Parathyroid adenoma (tissue), 2 donors: ENCODE data around the gene DHRSX.
"Not testable (repeated sequence)": the region's sequence is repeated elsewhere in the genome, so short reads cannot be mapped to it uniquely, and the experiment has no call there.

Source experiments
- H2AFZ ChIP-seq: fragments of 300-600 bp; sonication (generic); one replicate; pipeline ENCODE4 v1.7.0; 2017; ENCODE audit warnings: antibody characterized with exemption, mild to moderate bottlenecking
- H3K27ac ChIP-seq: fragments of 300-600 bp; sonication (generic); one replicate; pipeline ENCODE4 v1.7.0; 2017
- H3K27me3 ChIP-seq: fragments of 300-600 bp; sonication (generic); one replicate; pipeline ENCODE4 v1.7.0; 2017; ENCODE audit warnings: low read length; ENCODE audit not compliant: control insufficient read depth, insufficient read depth
- H3K36me3 ChIP-seq: fragments of 300-600 bp; sonication (generic); one replicate; pipeline ENCODE4 v1.7.0; 2017; ENCODE audit warnings: low read length; ENCODE audit not compliant: control insufficient read depth, insufficient read depth
- H3K4me1 ChIP-seq: fragments of 300-600 bp; sonication (generic); one replicate; pipeline ENCODE4 v1.7.0; 2017; ENCODE audit warnings: control low read depth
- H3K4me2 ChIP-seq: fragments of 300-600 bp; sonication (generic); one replicate; pipeline ENCODE4 v1.7.0; 2017; ENCODE audit warnings: low read length
- H3K4me3 ChIP-seq: fragments of 300-600 bp; sonication (generic); one replicate; pipeline ENCODE4 v1.7.0; 2017; ENCODE audit warnings: low read depth, low read length
- H3K79me2 ChIP-seq: fragments of 300-600 bp; sonication (generic); one replicate; pipeline ENCODE4 v1.7.0; 2017; ENCODE audit warnings: control low read depth
- H3K9ac ChIP-seq: fragments of 300-600 bp; sonication (generic); one replicate; pipeline ENCODE4 v1.7.0; 2017; ENCODE audit warnings: mild to moderate bottlenecking
- H3K9me3 ChIP-seq: fragments of 300-600 bp; sonication (generic); one replicate; pipeline ENCODE4 v1.7.0; 2017; ENCODE audit warnings: low read length; ENCODE audit not compliant: control insufficient read depth
- TF ChIP-seq, protein P1 (sequence below): fragments of 300-600 bp; sonication (generic); IDR thresholded peaks from one replicate; pipeline ENCODE4 v1.7.0; 2017; ENCODE audit warnings: antibody characterized with exemption, mild to moderate bottlenecking
- donor health status: primary hyperparathyroidism.

DHRSX gene

GRCh38 chrX:2371026-2371711, 129.6 kb downstream of the DHRSX start:
- H3K4me2 ChIP-seq = no peak overlapping the region
- H2AFZ ChIP-seq = no peak overlapping the region
- H3K27me3 ChIP-seq = no peaks in the 10 kb centered on the region
- H3K79me2 ChIP-seq = no peaks in the 10 kb centered on the region
- no peaks in the 10 kb centered on the region for H3K4me1 ChIP-seq
- H3K9me3 ChIP-seq = no peaks in the 10 kb centered on the region
- no peak overlapping the region for H3K9ac ChIP-seq
- no peak overlapping the region for H3K4me3 ChIP-seq
- no peaks in the 10 kb centered on the region for H3K36me3 ChIP-seq
- TF ChIP-seq, protein P1, sequence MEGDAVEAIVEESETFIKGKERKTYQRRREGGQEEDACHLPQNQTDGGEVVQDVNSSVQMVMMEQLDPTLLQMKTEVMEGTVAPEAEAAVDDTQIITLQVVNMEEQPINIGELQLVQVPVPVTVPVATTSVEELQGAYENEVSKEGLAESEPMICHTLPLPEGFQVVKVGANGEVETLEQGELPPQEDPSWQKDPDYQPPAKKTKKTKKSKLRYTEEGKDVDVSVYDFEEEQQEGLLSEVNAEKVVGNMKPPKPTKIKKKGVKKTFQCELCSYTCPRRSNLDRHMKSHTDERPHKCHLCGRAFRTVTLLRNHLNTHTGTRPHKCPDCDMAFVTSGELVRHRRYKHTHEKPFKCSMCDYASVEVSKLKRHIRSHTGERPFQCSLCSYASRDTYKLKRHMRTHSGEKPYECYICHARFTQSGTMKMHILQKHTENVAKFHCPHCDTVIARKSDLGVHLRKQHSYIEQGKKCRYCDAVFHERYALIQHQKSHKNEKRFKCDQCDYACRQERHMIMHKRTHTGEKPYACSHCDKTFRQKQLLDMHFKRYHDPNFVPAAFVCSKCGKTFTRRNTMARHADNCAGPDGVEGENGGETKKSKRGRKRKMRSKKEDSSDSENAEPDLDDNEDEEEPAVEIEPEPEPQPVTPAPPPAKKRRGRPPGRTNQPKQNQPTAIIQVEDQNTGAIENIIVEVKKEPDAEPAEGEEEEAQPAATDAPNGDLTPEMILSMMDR = no peak
- H3K27ac ChIP-seq = no peak overlapping the region

GRCh38 chrX:2370456-2370855, 130.3 kb downstream of the DHRSX start:
- no peak overlapping the region for H3K9ac ChIP-seq
- TF ChIP-seq, protein P1 = no peak
- no peak overlapping the region for H3K4me3 ChIP-seq
- no peaks in the 10 kb centered on the region for H3K79me2 ChIP-seq
- H3K27ac ChIP-seq = no peak overlapping the region
- H3K9me3 ChIP-seq = no peaks in the 10 kb centered on the region
- H3K36me3 ChIP-seq = no peaks in the 10 kb centered on the region
- H3K4me2 ChIP-seq = no peak overlapping the region
- H2AFZ ChIP-seq = no peak overlapping the region
- H3K27me3 ChIP-seq = no peaks in the 10 kb centered on the region
- no peaks in the 10 kb centered on the region for H3K4me1 ChIP-seq

DNA sequence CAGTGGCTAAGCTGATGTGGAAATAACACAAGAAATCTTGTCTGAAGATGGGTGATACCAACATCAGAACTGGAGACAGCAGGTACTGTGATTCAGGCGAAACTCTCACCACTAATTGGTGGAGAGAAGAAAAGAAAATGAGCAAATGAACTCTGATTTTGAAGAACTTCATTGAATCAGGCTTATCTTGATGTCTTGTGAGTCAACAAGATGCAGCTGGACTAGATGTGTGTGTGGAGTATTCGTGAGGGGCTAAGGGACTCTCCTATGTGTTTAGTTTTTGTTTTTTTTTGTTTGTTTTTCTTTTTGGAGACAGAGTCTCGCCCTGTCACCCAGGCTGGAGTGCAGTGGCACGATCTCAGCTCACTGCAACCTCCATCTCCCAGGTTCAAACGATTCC, 131.6 kb downstream of the DHRSX start:
- no peaks in the 10 kb centered on the region for H3K36me3 ChIP-seq
- no peak overlapping the region for H3K9ac ChIP-seq
- TF ChIP-seq, protein P1 = no peak

DNA sequence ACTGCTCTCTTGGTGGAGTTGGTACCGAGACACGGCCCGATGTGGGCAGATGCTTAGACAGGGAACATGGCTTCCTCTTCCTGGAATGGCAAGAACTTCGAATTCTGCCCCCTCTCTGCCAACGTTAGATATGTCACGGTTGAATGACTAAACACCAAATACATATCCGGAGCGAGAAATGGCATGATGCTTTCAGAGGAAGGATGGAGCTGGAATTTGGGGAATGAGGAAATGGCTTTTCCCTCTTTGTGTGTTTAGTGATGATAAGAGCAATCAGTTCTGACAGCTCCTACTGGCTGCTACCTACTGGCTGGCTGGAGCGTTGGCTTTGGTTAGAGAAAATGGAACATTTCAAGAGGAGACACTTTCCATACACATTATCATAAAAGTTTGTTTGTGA, 140.0 kb downstream of the DHRSX start:
- Histone ChIP-seq H3K4me2 (no peak overlapping the region), H3K36me3 (no peaks in the 10 kb centered on the region), H3K27ac (no peak overlapping the region), H3K9ac (no peak overlapping the region), H3K4me3 (no peak overlapping the region), H3K79me2 (no peaks in the 10 kb centered on the region), H2AFZ (no peak overlapping the region), H3K4me1 (no peaks in the 10 kb centered on the region), H3K27me3 (no peaks in the 10 kb centered on the region), H3K9me3 (no peaks in the 10 kb centered on the region)
- TF ChIP-seq, protein P1 = no peak

More for the DNA sequence above, 131.6 kb downstream of the DHRSX start:
- no peaks in the 10 kb centered on the region for H3K79me2 ChIP-seq
- H2AFZ ChIP-seq = no peak overlapping the region
- H3K27ac ChIP-seq = no peak overlapping the region
- no peak overlapping the region for H3K4me2 ChIP-seq
- H3K9me3 ChIP-seq = no peaks in the 10 kb centered on the region
- no peaks in the 10 kb centered on the region for H3K27me3 ChIP-seq
- no peaks in the 10 kb centered on the region for H3K4me1 ChIP-seq
- H3K4me3 ChIP-seq = no peak overlapping the region

DNA sequence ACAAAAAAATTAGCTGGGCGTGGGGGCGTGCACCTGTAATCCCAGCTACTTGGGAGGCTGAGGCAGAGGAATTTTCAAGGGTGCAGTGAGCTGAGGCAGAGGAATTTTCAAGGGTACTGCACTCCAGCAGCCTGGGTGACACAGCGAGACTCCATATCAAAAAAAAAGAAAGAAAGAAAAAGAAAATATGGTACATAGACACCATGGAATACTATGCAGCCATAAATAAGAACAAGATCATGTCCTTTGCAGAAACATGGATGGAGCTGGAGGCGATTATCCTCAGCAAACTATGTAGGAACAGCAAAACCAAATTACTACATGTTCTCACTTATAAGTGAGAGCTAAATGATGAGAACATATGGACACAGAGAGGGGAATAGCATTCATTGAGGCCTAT, 141.3 kb downstream of the DHRSX start:
- H3K27ac ChIP-seq, H3K27me3 ChIP-seq, H3K36me3 ChIP-seq, H3K4me2 ChIP-seq, H3K79me2 ChIP-seq, H3K9me3 ChIP-seq, H3K4me3 ChIP-seq, H3K9ac ChIP-seq, H2AFZ ChIP-seq, H3K4me1 ChIP-seq: not testable (repeated sequence)
